ENCODE data around the gene DEFB124.
"Not testable (repeated sequence)": the region's sequence is repeated elsewhere in the genome, so short reads cannot be mapped to it uniquely, and the experiment has no call there.

The DEFB124 gene

GRCh38 chr20:31474758-31475427 is at the start of gene DEFB124, which contains the start of gene REM1:
TSS of gene DEFB124 (minus strand) at chr20:31475127. CDS start at chr20:31473013, 2,114 bp downstream.
TSS of gene REM1 (plus strand) at chr20:31475288. CDS start at chr20:31476446, 1,158 bp downstream.
- no peak for DNase-seq

GRCh38 chr20:31523361-31524283 is 48.7 kb upstream of the DEFB124 start:
- DNase-seq = no peak

GRCh38 chr20:31522731-31523130 is 47.8 kb upstream of the DEFB124 start:
- no peak for DNase-seq

- not testable (repeated sequence) for DNase-seq
These were observed 46.3 kb upstream of the DEFB124 start for GRCh38 chr20:31521267-31521666.

- DNase-seq = no peak
These were observed 42.4 kb upstream of the DEFB124 start for GRCh38 chr20:31517373-31517772.

- peak; percentile 3 for DNase-seq
These were observed 41.7 kb upstream of the DEFB124 start for GRCh38 chr20:31516651-31517050.

- no peak for DNase-seq
These were observed 41.2 kb upstream of the DEFB124 start for GRCh38 chr20:31516166-31516565.

- no peak for DNase-seq
These were observed 40.8 kb upstream of the DEFB124 start for GRCh38 chr20:31515775-31516107.

GRCh38 chr20:31515072-31515774 is 40.3 kb upstream of the DEFB124 start:
- DNase-seq = no peak

GRCh38 chr20:31514154-31515071 is 39.5 kb upstream of the DEFB124 start, which contains the start of gene HM13:
TSS of gene HM13 (plus strand) at chr20:31514442. CDS start at chr20:31514552, 110 bp downstream.
- peak; percentile 86 for DNase-seq

- DNase-seq = no peak
These were observed 33.8 kb upstream of the DEFB124 start for GRCh38 chr20:31508517-31509244.

GRCh38 chr20:31505903-31506302 is 31.0 kb upstream of the DEFB124 start:
- DNase-seq = no peak

- peak; percentile 66 for DNase-seq
These were observed 28.2 kb upstream of the DEFB124 start for GRCh38 chr20:31502884-31503673.

- DNase-seq = no peak
These were observed 25.6 kb upstream of the DEFB124 start for GRCh38 chr20:31500527-31500926.

- no peak for DNase-seq
These were observed 23.1 kb upstream of the DEFB124 start for GRCh38 chr20:31497838-31498540.

- no peak for DNase-seq
These were observed 21.9 kb upstream of the DEFB124 start for GRCh38 chr20:31496761-31497295.

- DNase-seq = no peak
These were observed 19.2 kb upstream of the DEFB124 start for GRCh38 chr20:31494131-31494530.

- no peak for DNase-seq
These were observed 15.8 kb upstream of the DEFB124 start for GRCh38 chr20:31490752-31491151.

GRCh38 chr20:31489152-31489551 is 14.2 kb upstream of the DEFB124 start:
- no peak for DNase-seq

GRCh38 chr20:31488115-31488514 is 13.2 kb upstream of the DEFB124 start:
- DNase-seq = no peak

Measured in CD4-positive, alpha-beta T cell treated with Interleukin-4 for 4 hours (primary cell).